GM23248 (cell line): ENCODE results near the gene ZC3H12C. TPM values are rescaled to one million over a fixed set of nuclear protein-coding genes. Genes with fewer than 3 reads are reported as not detected.

Source experiments
- DNase-seq: peaks from one replicate; pipeline ENCODE4 v3.0.0-alpha.2; 2015
- H2AFZ ChIP-seq: fragments of 200-600 bp; sonication (generic); 2 replicates; pipeline ENCODE4 v1.6.1; 2016; ENCODE audit warnings: antibody characterized with exemption
- H3F3A ChIP-seq: fragments of 200-600 bp; sonication (generic); 2 replicates; pipeline ENCODE4 v1.6.1; 2016; ENCODE audit warnings: mild to moderate bottlenecking, antibody characterized with exemption, mixed run types; ENCODE audit not compliant: insufficient read depth
- H3K27ac ChIP-seq: fragments of 200-600 bp; sonication (generic); 2 replicates; pipeline ENCODE4 v1.5.1; 2016; ENCODE audit warnings: mild to moderate bottlenecking
- H3K27me3 ChIP-seq: fragments of 200-600 bp; sonication (generic); replicated peaks from 2 replicates; pipeline ENCODE4 v1.6.1; 2016; ENCODE audit warnings: mild to moderate bottlenecking; ENCODE audit not compliant: insufficient read depth
- H3K36me3 ChIP-seq: fragments of 200-600 bp; sonication (generic); 2 replicates; pipeline ENCODE4 v1.6.1; 2016; ENCODE audit warnings: low read depth, mild to moderate bottlenecking
- H3K4me1 ChIP-seq: fragments of 200-600 bp; sonication (generic); 2 replicates; pipeline ENCODE4 v1.6.1; 2016; ENCODE audit warnings: mild to moderate bottlenecking; ENCODE audit not compliant: insufficient read depth
- H3K4me2 ChIP-seq: fragments of 200-600 bp; sonication (generic); one replicate; pipeline ENCODE4 v1.6.1; 2016; ENCODE audit warnings: mild to moderate bottlenecking; ENCODE audit not compliant: unreplicated experiment
- H3K4me3 ChIP-seq: fragments of 200-600 bp; sonication (generic); 2 replicates; pipeline ENCODE4 v1.5.1; 2016; ENCODE audit warnings: mild to moderate bottlenecking
- H3K79me2 ChIP-seq: fragments of 200-600 bp; sonication (generic); 2 replicates; pipeline ENCODE4 v1.6.1; 2016; ENCODE audit warnings: mild to moderate bottlenecking; ENCODE audit not compliant: insufficient read depth
- H3K9ac ChIP-seq: fragments of 200-600 bp; sonication (generic); 2 replicates; pipeline ENCODE4 v1.6.1; 2016; ENCODE audit warnings: mild to moderate bottlenecking
- H3K9me2 ChIP-seq: fragments of 200-600 bp; sonication (generic); 2 replicates; pipeline ENCODE4 v1.6.1; 2016; ENCODE audit warnings: mixed run types, mild to moderate bottlenecking, moderate library complexity; ENCODE audit not compliant: insufficient read depth
- H3K9me3 ChIP-seq: fragments of 200-600 bp; sonication (generic); one replicate; pipeline ENCODE4 v1.6.1; 2017; ENCODE audit warnings: low read depth
- H4K20me1 ChIP-seq: fragments of 200-600 bp; sonication (generic); 2 replicates; pipeline ENCODE4 v1.6.0; 2016; ENCODE audit not compliant: insufficient read depth
- EZH2 ChIP-seq: fragments of 200-600 bp; sonication (generic); IDR thresholded peaks from 2 replicates; pipeline ENCODE4 v1.6.1; 2018; ENCODE audit warnings: antibody characterized with exemption, mild to moderate bottlenecking; ENCODE audit not compliant: insufficient read depth, poor library complexity, severe bottlenecking
- EZH2phosphoT487 ChIP-seq: fragments of 200-600 bp; sonication (generic); IDR thresholded peaks from 2 replicates; pipeline ENCODE4 v1.6.1; 2018; ENCODE audit warnings: antibody characterized with exemption, moderate library complexity, mild to moderate bottlenecking, low read depth; ENCODE audit not compliant: insufficient read depth
- WGBS, 2 experiments: methylation state at CpG; one replicate each; pipeline ENCODE4 v1.1.6; 2015 to 2017; ENCODE audit warnings: low lambda C conversion rate in 2 of 2, low coverage in 1 of 2; ENCODE audit errors: missing lambda C conversion rate in 2 of 2; 5-methylcytosine and 5-hydroxymethylcytosine counted together
- in situ Hi-C: fragments of 300-500 bp; cut with MboI; formaldehyde crosslinking; loops from 2 replicates; pipeline ENCODE4 v1.15.0; 2020
- polyA plus RNA-seq: library from polyadenylated mRNA; unstranded; fragments of >200 nt; fragmentation: Nextera tagmentation; extraction: Ambion mirVana; gene quantifications from 2 replicates; pipeline ENCODE4 v1.2.1, GENCODE V29; 2016
- total RNA-seq: library from RNA; depleted of rRNA; stranded (reverse); fragments of >200 nt; shearing (Covaris generic); gene quantifications from 2 replicates; pipeline ENCODE4 v1.2.3, GENCODE V29; 2014

The ZC3H12C gene
- total and polyA plus RNA-seq, 2 experiments from 2014 or later = 1.4 to 5.3 TPM

- H3K27ac ChIP-seq = no peak overlapping the region
- peaks cover 19% of the 10 kb centered on the region for H3F3A ChIP-seq
- no peak for DNase-seq
- H3K4me3 ChIP-seq = no peak overlapping the region
- H3K4me1 ChIP-seq = peaks cover 17% of the 10 kb centered on the region; the same call in 1 of the 2 replicates
- H3K79me2 ChIP-seq = peaks cover 6% of the 10 kb centered on the region
- no peaks in the 10 kb centered on the region for H3K36me3 ChIP-seq
- H3K27me3 ChIP-seq = no peaks in the 10 kb centered on the region
- no peaks in the 10 kb centered on the region for H3K9me3 ChIP-seq
- H2AFZ ChIP-seq = no peak overlapping the region
- no peak for TF ChIP-seq EZH2
- TF ChIP-seq EZH2phosphoT487 = no peak
- 84 to 93% methylated on average over 5 of the region's 5 CpGs for WGBS, 2 experiments
- H3K9ac ChIP-seq = no peak overlapping the region
- in situ Hi-C loops = no loop called here
- no peak overlapping the region for H3K4me2 ChIP-seq
- no peaks in the 10 kb centered on the region for H4K20me1 ChIP-seq
- no peaks in the 10 kb centered on the region for H3K9me2 ChIP-seq
These were observed 3.4 kb upstream of the ZC3H12C start for GRCh38 chr11:110089617-110090282.

- TF ChIP-seq EZH2phosphoT487 (no peak), EZH2 (no peak)
- WGBS, 2 experiments = 85 to 86% methylated on average over 6 of the region's 6 CpGs
These were observed 2.6 kb upstream of the ZC3H12C start for GRCh38 chr11:110090466-110091026.

GRCh38 chr11:110092111-110092514 is 1.1 kb upstream of the ZC3H12C start:
- Histone ChIP-seq H3K4me2 (peak overlapping the region; percentile 63), H3K27me3 (no peaks in the 10 kb centered on the region), H3K9me2 (no peaks in the 10 kb centered on the region), H4K20me1 (no peaks in the 10 kb centered on the region), H3K4me3 (peak overlapping the region; percentile 82), H3K79me2 (peaks cover 30% of the 10 kb centered on the region), H3F3A (peaks cover 20% of the 10 kb centered on the region), H3K27ac (peak overlapping the region; percentile 50), H3K9me3 (no peaks in the 10 kb centered on the region), H3K9ac (peak overlapping the region; percentile 95), H3K36me3 (no peaks in the 10 kb centered on the region), H2AFZ (peak overlapping the region; percentile 90), H3K4me1 (peaks cover 25% of the 10 kb centered on the region)
- peak; percentile 40 for DNase-seq
- WGBS, 2 experiments = 6% methylated on average over 11 of the region's 11 CpGs
- TF ChIP-seq EZH2phosphoT487 (no peak), EZH2 (no peak)
- in situ Hi-C loops = no loop called here

More at GRCh38 chr11:110090466-110091026, 2.6 kb upstream of the ZC3H12C start:
- no peak overlapping the region for H3K4me2 ChIP-seq
- H3F3A ChIP-seq = peaks cover 21% of the 10 kb centered on the region
- H3K27me3 ChIP-seq = no peaks in the 10 kb centered on the region
- H3K9ac ChIP-seq = no peak overlapping the region
- no peak overlapping the region for H3K4me3 ChIP-seq
- DNase-seq = no peak
- in situ Hi-C loops = no loop called here
- peaks cover 25% of the 10 kb centered on the region for H3K4me1 ChIP-seq
- H3K9me2 ChIP-seq = no peaks in the 10 kb centered on the region
- peaks cover 14% of the 10 kb centered on the region for H3K79me2 ChIP-seq
- no peaks in the 10 kb centered on the region for H3K36me3 ChIP-seq
- no peak overlapping the region for H2AFZ ChIP-seq
- H3K27ac ChIP-seq = no peak overlapping the region
- no peaks in the 10 kb centered on the region for H4K20me1 ChIP-seq
- no peaks in the 10 kb centered on the region for H3K9me3 ChIP-seq

GRCh38 chr11:110093407-110094297 is 460 bp downstream of the ZC3H12C start:
- Histone ChIP-seq H3K36me3 (no peaks in the 10 kb centered on the region), H3K4me2 (peak overlapping the region; percentile 99), H3K9me2 (no peaks in the 10 kb centered on the region), H3K4me3 (peak overlapping the region; percentile 82), H2AFZ (peak overlapping the region; percentile 88), H3K9ac (peak overlapping the region; percentile 95), H3K79me2 (peaks cover 45% of the 10 kb centered on the region), H3K27me3 (no peaks in the 10 kb centered on the region), H4K20me1 (no peaks in the 10 kb centered on the region), H3F3A (peaks cover 13% of the 10 kb centered on the region), H3K9me3 (no peaks in the 10 kb centered on the region), H3K27ac (peak overlapping the region; percentile 85), H3K4me1 (peaks cover 17% of the 10 kb centered on the region)
- 2 to 3% methylated on average over 34 to 58 of the region's 80 CpGs for WGBS, 2 experiments
- DNase-seq = peak; percentile 82
- in situ Hi-C loops = no loop called here
- TF ChIP-seq EZH2 (no peak), EZH2phosphoT487 (no peak)
